Neural cell (in vitro differentiated cells): ENCODE measurements around the gene ERMARD. TPM values are rescaled to one million over a fixed set of nuclear protein-coding genes. Genes with fewer than 3 reads are reported as not detected.

Source experiments
- H2AFZ ChIP-seq: fragments of 200-600, 300-800 bp; sonication (generic), shearing (Covaris generic); 2 replicates; pipeline ENCODE4 v1.6.0; 2014; ENCODE audit warnings: low read depth, mild to moderate bottlenecking, antibody characterized with exemption, low read length, moderate library complexity
- H3F3A ChIP-seq: fragments of 200-600 bp; shearing (Covaris generic); 2 replicates; pipeline ENCODE4 v1.6.1; 2016; ENCODE audit warnings: mild to moderate bottlenecking, moderate library complexity, mixed read lengths, antibody characterized with exemption, low read length; ENCODE audit not compliant: insufficient read depth, poor library complexity, severe bottlenecking
- H3K27ac ChIP-seq: fragments of 200-600, 300-800 bp; sonication (generic), shearing (Covaris generic); 2 replicates; pipeline ENCODE4 v1.5.1; 2014; ENCODE audit warnings: mild to moderate bottlenecking, low read length, moderate library complexity
- H3K27me3 ChIP-seq: fragments of 300-800, 200-600 bp; sonication (generic), shearing (Covaris generic); 2 replicates; pipeline ENCODE4 v1.6.0; 2014; ENCODE audit warnings: mild to moderate bottlenecking, low read depth, low read length, moderate library complexity; ENCODE audit not compliant: insufficient read depth
- H3K36me3 ChIP-seq: fragments of 300-800, 200-600 bp; sonication (generic), shearing (Covaris generic); 2 replicates; pipeline ENCODE4 v1.5.1; 2014; ENCODE audit warnings: mild to moderate bottlenecking, antibody characterized with exemption, low read length, moderate library complexity; ENCODE audit not compliant: insufficient read depth
- H3K4me2 ChIP-seq: fragments of 300-800, 200-600 bp; sonication (generic), shearing (Covaris generic); 2 replicates; pipeline ENCODE4 v1.6.0; 2014; ENCODE audit warnings: mild to moderate bottlenecking, low read length
- H3K4me3 ChIP-seq: fragments of 300-800, 200-600 bp; sonication (generic), shearing (Covaris generic); 2 replicates; pipeline ENCODE4 v1.5.1; 2014; ENCODE audit warnings: mild to moderate bottlenecking, low read length, moderate library complexity
- H3K79me2 ChIP-seq: fragments of 200-600 bp; shearing (Covaris generic); replicated peaks from 2 replicates; pipeline ENCODE4 v1.6.0; 2014; ENCODE audit warnings: mild to moderate bottlenecking, low read length, moderate library complexity; ENCODE audit not compliant: insufficient read depth
- H3K9ac ChIP-seq: fragments of 300-800, 200-600 bp; sonication (generic), shearing (Covaris generic); 2 replicates; pipeline ENCODE4 v1.6.1; 2016; ENCODE audit warnings: mild to moderate bottlenecking, low read length, mixed read lengths
- H3K9me2 ChIP-seq: fragments of 200-600 bp; shearing (Covaris generic); 2 replicates; pipeline ENCODE4 v1.6.1; 2016; ENCODE audit warnings: mild to moderate bottlenecking, low read length, mixed read lengths; ENCODE audit not compliant: insufficient read depth
- H3K9me3 ChIP-seq: fragments of 200-600, 300-800 bp; sonication (generic), shearing (Covaris generic); 2 replicates; pipeline ENCODE4 v1.6.1; 2016; ENCODE audit warnings: mild to moderate bottlenecking, mixed run types, low read length, moderate library complexity, mixed read lengths
- H4K20me1 ChIP-seq: fragments of 200-600 bp; shearing (Covaris generic); 2 replicates; pipeline ENCODE4 v1.6.1; 2016; ENCODE audit warnings: mild to moderate bottlenecking, mixed run types; ENCODE audit not compliant: insufficient read depth
- CTCF ChIP-seq: fragments of 450-650 bp; IDR thresholded peaks from 2 replicates; pipeline ENCODE4 v1.5.1; 2014; ENCODE audit warnings: antibody characterized with exemption, mild to moderate bottlenecking, moderate library complexity; ENCODE audit not compliant: poor library complexity, severe bottlenecking
- EP300 ChIP-seq: fragments of 450-650 bp; conservative IDR thresholded peaks from 2 replicates; pipeline ENCODE4 v1.6.1; 2014; ENCODE audit warnings: antibody characterized with exemption, mild to moderate bottlenecking, moderate library complexity; ENCODE audit not compliant: poor library complexity, severe bottlenecking
- EZH2 ChIP-seq: fragments of 200-600, 300-800 bp; shearing (Covaris generic), sonication (generic); IDR thresholded peaks from 2 replicates; pipeline ENCODE4 v1.6.1; 2014; ENCODE audit warnings: antibody characterized with exemption, low read length, borderline replicate concordance, mild to moderate bottlenecking; ENCODE audit not compliant: insufficient read depth, poor library complexity, severe bottlenecking
- MXI1 ChIP-seq: fragments of 450-650 bp; conservative IDR thresholded peaks from 2 replicates; pipeline ENCODE4 v1.6.1; 2014; ENCODE audit warnings: antibody characterized with exemption, mild to moderate bottlenecking; ENCODE audit not compliant: poor library complexity, severe bottlenecking
- POLR2AphosphoS5 ChIP-seq: IDR thresholded peaks from 2 replicates; pipeline ENCODE4 v1.6.1; 2012
- RAD21 ChIP-seq: fragments of 450-650 bp; conservative IDR thresholded peaks from 2 replicates; pipeline ENCODE4 v1.6.1; 2014; ENCODE audit warnings: antibody characterized with exemption, mild to moderate bottlenecking, moderate library complexity
- REST ChIP-seq: IDR thresholded peaks from 2 replicates; pipeline ENCODE4 v1.6.1; 2012; ENCODE audit warnings: borderline replicate concordance
- SMC3 ChIP-seq: fragments of 450-650 bp; conservative IDR thresholded peaks from 2 replicates; pipeline ENCODE4 v1.6.1; 2014; ENCODE audit warnings: antibody characterized with exemption, mild to moderate bottlenecking, moderate library complexity; ENCODE audit not compliant: poor library complexity
- TAF1 ChIP-seq: IDR thresholded peaks from 2 replicates; pipeline ENCODE4 v1.6.1; 2012; ENCODE audit warnings: low read depth
- polyA plus RNA-seq: library from polyadenylated mRNA; depleted of rRNA; stranded (reverse); fragments of >200 nt; gene quantifications from 2 replicates; pipeline ENCODE4 v1.2.3, GENCODE V29; 2014

Gene ERMARD
- polyA plus RNA-seq, 1 donor from 2014 or later, result 51.2 TPM

DNA sequence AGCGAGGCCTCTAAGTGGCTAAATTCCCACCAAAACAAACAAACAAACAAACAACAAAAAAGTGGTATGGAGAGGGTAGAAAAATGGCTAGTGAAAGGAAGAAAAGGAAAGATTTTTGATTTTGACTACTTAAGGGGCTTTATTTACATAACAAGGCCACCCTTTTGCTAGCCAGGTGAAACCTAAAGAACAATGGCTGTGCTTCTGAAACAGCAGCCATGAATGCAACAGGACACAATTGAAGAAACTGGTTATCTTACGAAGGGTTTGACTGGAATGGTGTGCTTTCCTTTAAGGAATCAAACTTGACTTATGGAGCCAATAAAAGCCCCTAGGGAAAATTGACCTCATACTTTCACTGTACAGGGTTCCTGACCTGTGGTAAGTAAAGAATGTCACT, 68.9 kb downstream of the ERMARD start:
- TF ChIP-seq REST, result no peak
- TF ChIP-seq RAD21, result no peak
- no peak for TF ChIP-seq MXI1
- no peak for TF ChIP-seq CTCF
- no peak for TF ChIP-seq SMC3
- TF ChIP-seq POLR2AphosphoS5, result no peak
- TF ChIP-seq TAF1, result no peak
- no peak for TF ChIP-seq EP300
- no peak for TF ChIP-seq EZH2
- Histone ChIP-seq H4K20me1 (no peaks in the 10 kb centered on the region), H3K4me3 (no peak overlapping the region), H3K4me2 (no peak overlapping the region), H3K36me3 (no peaks in the 10 kb centered on the region), H3K27me3 (no peaks in the 10 kb centered on the region), H3K9ac (no peak overlapping the region), H2AFZ (no peak overlapping the region), H3K9me3 (no peaks in the 10 kb centered on the region), H3K9me2 (no peaks in the 10 kb centered on the region), H3F3A (no peaks in the 10 kb centered on the region), H3K79me2 (no peaks in the 10 kb centered on the region), H3K27ac (no peak overlapping the region)

GRCh38 chr6:169824021-169824420, 72.6 kb downstream of the ERMARD start:
- H3K9me3 ChIP-seq, result no peaks in the 10 kb centered on the region
- no peak overlapping the region for H3K9ac ChIP-seq
- H3F3A ChIP-seq, result no peaks in the 10 kb centered on the region
- no peaks in the 10 kb centered on the region for H3K9me2 ChIP-seq
- H2AFZ ChIP-seq, result no peak overlapping the region
- no peak overlapping the region for H3K4me2 ChIP-seq
- H3K36me3 ChIP-seq, result no peaks in the 10 kb centered on the region
- no peak overlapping the region for H3K27ac ChIP-seq
- TF ChIP-seq SMC3, result no peak
- TF ChIP-seq RAD21, result no peak
- no peak for TF ChIP-seq CTCF
- no peak for TF ChIP-seq MXI1
- TF ChIP-seq TAF1, result no peak
- no peak for TF ChIP-seq POLR2AphosphoS5
- TF ChIP-seq EP300, result no peak
- no peak for TF ChIP-seq EZH2
- no peak for TF ChIP-seq REST
- no peaks in the 10 kb centered on the region for H3K79me2 ChIP-seq
- no peaks in the 10 kb centered on the region for H3K27me3 ChIP-seq
- H3K4me3 ChIP-seq, result no peak overlapping the region
- no peaks in the 10 kb centered on the region for H4K20me1 ChIP-seq
